Right lobe of liver (tissue), 6 donors: ENCODE measurements around the gene CTPS2. TPM values are rescaled to one million over a fixed set of nuclear protein-coding genes. Genes with fewer than 3 reads are reported as not detected.
A peak's percentile ranks its signal among the peaks of the same experiment; 100 is the strongest.
"Not testable (repeated sequence)": the region's sequence is repeated elsewhere in the genome, so short reads cannot be mapped to it uniquely, and the experiment has no call there.

Experiments
- ATAC-seq, 4 donors: fragments of 200-7000 bp; cut with Tn5 transposase; one replicate each; pipeline ENCODE4 v1.9.1; 2020; ENCODE audit warnings: mild to moderate bottlenecking in 4 of 4, moderate library complexity in 4 of 4
- DNase-seq, 3 donors: peaks; one replicate each; pipeline ENCODE4 v3.0.0-alpha.2; 2020
- H3K27ac ChIP-seq, 3 donors: fragments of 200-600 bp; one replicate each; pipeline ENCODE4 v1.8.0; 2022
- H3K27me3 ChIP-seq, 2 donors: fragments of 200-600 bp; one replicate each; pipeline ENCODE4 v1.8.0; 2022
- H3K36me3 ChIP-seq, 4 donors: fragments of 200-600 bp; sonication (generic) in 1 of 4; one replicate each; pipeline versions ENCODE4 v1.5.1 to v1.8.0; 2017 to 2022; ENCODE audit warnings: control low read depth in 1 of 4
- H3K4me1 ChIP-seq, 4 donors: fragments of 200-600 bp; sonication (generic) in 1 of 4; one replicate each; pipeline versions ENCODE4 v1.5.1 to v1.8.0; 2017 to 2022; ENCODE audit warnings: control low read depth in 1 of 4
- H3K4me3 ChIP-seq, 3 donors: fragments of 200-600 bp; one replicate each; pipeline ENCODE4 v1.8.0; 2022
- H3K9me3 ChIP-seq, 4 donors: fragments of 200-600 bp; sonication (generic) in 1 of 4; one replicate each; pipeline versions ENCODE4 v1.5.1 to v1.8.0; 2017 to 2022; ENCODE audit warnings: control low read depth in 1 of 4
- POLR2A ChIP-seq: fragments of 450-650 bp; IDR thresholded peaks from one replicate; pipeline ENCODE4 v1.6.1; 2017; ENCODE audit warnings: antibody characterized with exemption, mild to moderate bottlenecking
- WGBS: methylation state at CpG from one replicate; pipeline ENCODE4 v1.1.6; 2018; ENCODE audit warnings: low coverage, low lambda C conversion rate; ENCODE audit not compliant: insufficient coverage; ENCODE audit errors: missing lambda C conversion rate; 5-methylcytosine and 5-hydroxymethylcytosine counted together
- intact Hi-C, 2 donors: fragments of 100-400 bp; cut with DNase I; formaldehyde crosslinking; loops; one replicate each; pipeline versions ENCODE4 v1.11.2 to v1.14.1; 2022
- total RNA-seq, 6 experiments: library from RNA; depleted of rRNA in 2 of 6; stranded (reverse); fragments of >200 nt in 2 of 6; fragmentation: NEBNext Ultra II Directional in 3 of 6; extraction: Animal tissue kit (Norgen Biotek cat#: 25700) in 3 of 6; gene quantifications; one replicate each; pipeline versions ENCODE4 v1.1.0 to v1.2.4, GENCODE V29; 2016 to 2023
- TF ChIP-seq, protein P1 (sequence below), 4 donors: fragments of 200-600 bp in 3 of 4; fragments of 450-650 bp in 1 of 4; IDR thresholded peaks; one replicate each; pipeline versions ENCODE4 v1.5.1 to v1.8.0; 2016 to 2022; ENCODE audit warnings: antibody characterized with exemption in 4 of 4, mild to moderate bottlenecking in 2 of 4
- donor health status: DM: no; HTN: yes; CAD: no.
- donor health status: DM: no; HTN: no; CAD: no.
- donor health status: DM: no; HTN: no; CAD: no.
- donor health status: DM: no; HTN: yes; CAD: no.
- donor health status: DM: no; HTN: yes; CAD: no.

CTPS2 gene
- total RNA-seq, 6 experiments from 2014 or later, result 5.0 to 10.3 (median 8.8) TPM

DNA sequence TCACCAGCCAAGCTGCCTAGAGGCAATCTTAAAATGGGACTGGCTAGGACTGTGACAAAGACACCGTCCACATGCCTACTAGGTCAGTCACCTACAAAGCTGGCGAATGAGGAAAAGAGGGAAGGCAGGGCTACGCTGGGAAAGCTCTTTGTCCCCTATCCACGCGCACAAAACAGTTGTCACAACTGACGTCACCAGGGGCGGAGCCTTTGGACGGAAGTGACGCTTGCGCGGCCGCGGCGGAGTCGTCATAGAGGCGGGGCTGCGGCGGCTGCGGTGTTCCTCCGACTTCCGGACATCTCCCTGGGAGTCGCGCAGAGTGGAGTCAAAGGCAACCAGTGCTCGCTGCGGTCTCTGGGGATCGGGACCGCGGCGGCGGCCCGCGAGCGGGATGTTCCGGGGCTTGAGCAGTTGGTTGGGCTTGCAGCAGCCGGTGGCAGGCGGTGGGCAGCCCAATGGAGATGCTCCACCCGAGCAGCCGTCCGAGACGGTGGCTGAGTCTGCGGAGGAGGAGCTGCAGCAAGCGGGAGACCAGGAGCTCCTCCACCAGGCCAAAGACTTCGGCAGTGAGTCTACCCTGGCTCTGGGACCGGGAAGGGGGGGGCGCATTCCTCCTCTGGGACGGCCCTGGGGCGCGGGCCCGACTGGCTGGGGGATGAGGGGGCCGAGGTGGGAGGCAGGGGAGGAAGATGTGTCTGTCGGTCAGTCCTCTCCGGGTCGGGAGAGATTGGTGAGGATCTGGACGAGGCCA is 7.0 kb upstream of the CTPS2 start, which contains the start of gene SYAP1:
TSS of gene SYAP1 (plus strand) at position 279 of the 751 bp plus-strand sequence. CDS start at position 392, 113 bp downstream.
- ATAC-seq (peak; percentile 97 to 98 (median 97)), DNase-seq (peak; percentile 95 to 98 (median 97))
- TF ChIP-seq, protein P1, sequence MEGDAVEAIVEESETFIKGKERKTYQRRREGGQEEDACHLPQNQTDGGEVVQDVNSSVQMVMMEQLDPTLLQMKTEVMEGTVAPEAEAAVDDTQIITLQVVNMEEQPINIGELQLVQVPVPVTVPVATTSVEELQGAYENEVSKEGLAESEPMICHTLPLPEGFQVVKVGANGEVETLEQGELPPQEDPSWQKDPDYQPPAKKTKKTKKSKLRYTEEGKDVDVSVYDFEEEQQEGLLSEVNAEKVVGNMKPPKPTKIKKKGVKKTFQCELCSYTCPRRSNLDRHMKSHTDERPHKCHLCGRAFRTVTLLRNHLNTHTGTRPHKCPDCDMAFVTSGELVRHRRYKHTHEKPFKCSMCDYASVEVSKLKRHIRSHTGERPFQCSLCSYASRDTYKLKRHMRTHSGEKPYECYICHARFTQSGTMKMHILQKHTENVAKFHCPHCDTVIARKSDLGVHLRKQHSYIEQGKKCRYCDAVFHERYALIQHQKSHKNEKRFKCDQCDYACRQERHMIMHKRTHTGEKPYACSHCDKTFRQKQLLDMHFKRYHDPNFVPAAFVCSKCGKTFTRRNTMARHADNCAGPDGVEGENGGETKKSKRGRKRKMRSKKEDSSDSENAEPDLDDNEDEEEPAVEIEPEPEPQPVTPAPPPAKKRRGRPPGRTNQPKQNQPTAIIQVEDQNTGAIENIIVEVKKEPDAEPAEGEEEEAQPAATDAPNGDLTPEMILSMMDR (IDR thresholded peaks at IDR 0.05), result no peak
- peak; percentile 98 for TF ChIP-seq POLR2A
- intact Hi-C loops, result no loop called here
- H3K4me1 ChIP-seq, result peaks cover 0 to 5% (median 1%) of the 10 kb centered on the region in 4 donors
- peak within 1 kb of the TSS; percentile 53 to 82 (median 64) for H3K4me3 ChIP-seq
- WGBS, result 0% methylated on average over 7 of the region's 54 CpGs
- H3K9me3 ChIP-seq, result no peaks in the 10 kb centered on the region
- H3K27me3 ChIP-seq, result no peaks in the 10 kb centered on the region
- no peaks in the 10 kb centered on the region for H3K36me3 ChIP-seq
- peak within 1 kb of the TSS; percentile 82 to 95 (median 91) for H3K27ac ChIP-seq

DNA sequence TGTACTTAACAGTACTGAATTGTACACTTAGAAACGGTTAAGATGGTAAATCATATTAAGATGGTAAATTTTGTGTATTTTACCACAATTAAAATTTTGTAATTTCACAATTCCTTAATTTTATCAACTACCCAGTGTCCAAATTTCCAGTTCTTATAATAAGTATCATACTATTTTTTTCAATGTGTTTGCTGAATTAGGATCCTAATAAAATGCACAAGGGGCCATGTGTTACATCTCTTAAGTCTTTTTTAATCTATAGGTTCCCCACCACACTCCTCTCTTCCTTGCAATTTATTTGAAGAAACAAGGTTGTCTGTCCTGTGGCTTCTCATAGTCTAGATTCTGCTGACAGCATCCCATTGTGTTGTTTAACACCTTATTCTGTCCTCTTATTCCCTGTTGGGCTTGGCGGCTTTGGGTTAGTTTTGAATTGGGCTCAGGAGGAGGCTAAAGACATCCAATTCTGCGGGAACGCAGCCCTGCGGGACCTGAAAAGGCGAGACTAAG is 6.4 kb upstream of the CTPS2 start:
- intact Hi-C loops, result no loop called here
- no peaks in the 10 kb centered on the region for H3K36me3 ChIP-seq
- no peaks in the 10 kb centered on the region for H3K27me3 ChIP-seq
- DNase-seq (no peak), ATAC-seq (no peak)
- H3K4me3 ChIP-seq, result peak overlapping the region; percentile 53 to 82 (median 64)
- WGBS, result 14% methylated on average over 6 of the region's 6 CpGs
- peaks cover 0 to 3% (median 0%) of the 10 kb centered on the region in 4 donors for H3K4me1 ChIP-seq
- H3K27ac ChIP-seq, result peak overlapping the region; percentile 82 to 95 (median 91)
- H3K9me3 ChIP-seq, result no peaks in the 10 kb centered on the region
- TF ChIP-seq, protein P1 (IDR thresholded peaks at IDR 0.05), result no peak
- no peak for TF ChIP-seq POLR2A

DNA sequence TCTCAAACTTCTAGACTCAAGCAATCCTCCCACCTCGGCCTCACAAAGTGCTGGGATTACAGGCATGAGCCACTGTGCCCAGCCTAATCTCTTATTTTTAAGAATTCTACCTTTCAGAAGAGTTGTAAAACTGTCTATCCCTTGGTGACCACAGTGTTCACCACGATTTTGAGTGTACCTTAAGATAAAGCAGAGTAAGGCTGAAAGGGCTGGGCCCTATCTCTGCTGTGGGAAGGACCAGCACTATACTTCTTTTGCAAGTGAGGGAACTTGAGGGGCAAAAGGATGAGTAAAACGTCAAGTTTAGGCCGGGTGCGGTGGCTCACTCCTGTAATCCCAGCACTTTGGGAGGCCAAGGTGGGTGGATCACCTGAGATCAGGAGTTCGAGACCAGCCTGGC is 4.0 kb upstream of the CTPS2 start:
- H3K27ac ChIP-seq, H3K27me3 ChIP-seq, H3K4me1 ChIP-seq, DNase-seq, H3K4me3 ChIP-seq, H3K9me3 ChIP-seq, intact Hi-C loops, ATAC-seq, H3K36me3 ChIP-seq: not testable (repeated sequence)
- 52% methylated on average over 3 of the region's 6 CpGs for WGBS

DNA sequence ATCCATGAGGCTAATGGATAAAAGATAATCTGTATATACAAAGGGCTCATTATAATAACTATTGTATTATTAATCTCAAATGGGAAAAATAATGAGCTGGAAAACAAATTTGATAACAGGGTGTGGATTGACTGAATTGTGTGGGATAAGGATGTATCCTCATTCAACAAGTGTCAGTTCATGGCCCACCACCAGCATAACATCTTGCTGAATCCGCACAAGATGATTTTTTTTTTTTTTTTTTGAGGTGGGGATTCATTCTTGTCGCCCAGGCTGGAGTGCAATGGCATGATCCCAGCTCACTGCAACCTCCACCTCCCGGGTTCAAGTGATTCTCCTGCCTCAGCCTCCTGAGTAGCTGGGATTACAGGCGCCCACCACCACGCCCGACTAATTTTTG is 3.2 kb upstream of the CTPS2 start:
- H3K4me1 ChIP-seq, ATAC-seq, H3K27me3 ChIP-seq, intact Hi-C loops, H3K36me3 ChIP-seq, H3K27ac ChIP-seq, DNase-seq, H3K9me3 ChIP-seq, H3K4me3 ChIP-seq: not testable (repeated sequence)
- WGBS, result 87% methylated on average over 6 of the region's 6 CpGs

DNA sequence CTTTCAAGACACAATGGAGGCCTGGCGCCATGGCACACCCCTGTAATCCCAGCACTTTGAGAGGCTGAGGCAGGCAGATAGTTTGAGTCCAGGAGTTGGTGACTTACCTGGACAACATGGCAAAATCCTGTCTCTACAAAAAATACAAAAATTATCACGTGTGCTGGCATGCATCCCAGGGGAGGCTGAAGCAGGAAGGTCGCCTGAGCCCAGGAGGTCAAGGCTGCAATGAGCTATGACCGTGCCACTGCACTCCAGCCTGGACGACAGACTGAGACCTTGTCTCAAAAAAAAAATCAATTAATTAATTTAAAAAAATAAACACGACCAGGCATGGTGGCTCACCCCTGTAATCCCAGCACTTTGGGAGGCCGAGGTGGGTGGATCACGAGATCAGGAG is 2.0 kb upstream of the CTPS2 start:
- intact Hi-C loops, result no loop called here

More for the DNA sequence above, 2.0 kb upstream of the CTPS2 start:
- 85% methylated on average over 4 of the region's 8 CpGs for WGBS
- DNase-seq (no peak), ATAC-seq (no peak)
- H3K4me3 ChIP-seq, result no peak overlapping the region
- H3K27me3 ChIP-seq, result no peaks in the 10 kb centered on the region
- H3K9me3 ChIP-seq, result no peaks in the 10 kb centered on the region
- H3K36me3 ChIP-seq, result no peaks in the 10 kb centered on the region
- no peaks in the 10 kb centered on the region for H3K4me1 ChIP-seq
- TF ChIP-seq POLR2A, result no peak
- TF ChIP-seq, protein P1 (IDR thresholded peaks at IDR 0.05), result no peak
- no peak overlapping the region for H3K27ac ChIP-seq
